ENCODE results near the gene CSRP1.

The CSRP1 gene

GRCh38 chr1:201515895-201516294 lies 9.0 kb upstream of the CSRP1 start:
- Histone ChIP-seq H3K27me3 (ENCODE audit: control insufficient read depth, low read length) (no peaks in the 10 kb centered on the region), H3K4me1 (ENCODE audit: control insufficient read depth, low read length) (peaks cover 20% of the 10 kb centered on the region), H3K4me2 (ENCODE audit: low read length) (no peak overlapping the region), H3K9me3 (ENCODE audit: control insufficient read depth, insufficient read depth, low read length) (no peaks in the 10 kb centered on the region), H3K27ac (ENCODE audit: low read depth, low read length) (no peak overlapping the region), H4K20me1 (ENCODE audit: control insufficient read depth, insufficient read depth, low read depth, low read length) (no peaks in the 10 kb centered on the region), H3K9me2 (replicated peaks; ENCODE audit: control insufficient read depth, low read length) (no peaks in the 10 kb centered on the region), H3K36me3 (ENCODE audit: control insufficient read depth, low read length) (no peaks in the 10 kb centered on the region), H3F3A (ENCODE audit: control insufficient read depth, insufficient read depth) (no peaks in the 10 kb centered on the region; the same call in 1 of the 2 replicates), H3K4me3 (ENCODE audit: low read length) (no peak overlapping the region), H3K79me2 (ENCODE audit: control insufficient read depth, low read length) (no peaks in the 10 kb centered on the region)
- TF ChIP-seq EZH2phosphoT487 (IDR thresholded peaks at IDR 0.05; ENCODE audit: borderline replicate concordance, low read length) (no peak), CTCF (IDR thresholded peaks at IDR 0.05; ENCODE audit: low read depth, low read length, poor library complexity, severe bottlenecking) (no peak)

- no peak overlapping the region for H3K4me3 ChIP-seq (ENCODE audit: low read length)
- peaks cover 27% of the 10 kb centered on the region for H3K4me1 ChIP-seq (ENCODE audit: control insufficient read depth, low read length)
- no peaks in the 10 kb centered on the region for H3K9me3 ChIP-seq (ENCODE audit: control insufficient read depth, insufficient read depth, low read length)
- no peaks in the 10 kb centered on the region for H3K79me2 ChIP-seq (ENCODE audit: control insufficient read depth, low read length)
- no peak overlapping the region for H3K4me2 ChIP-seq (ENCODE audit: low read length)
- TF ChIP-seq CTCF (IDR thresholded peaks at IDR 0.05; ENCODE audit: low read depth, low read length, poor library complexity, severe bottlenecking) (no peak), EZH2phosphoT487 (IDR thresholded peaks at IDR 0.05; ENCODE audit: borderline replicate concordance, low read length) (no peak)
- no peaks in the 10 kb centered on the region for H3K36me3 ChIP-seq (ENCODE audit: control insufficient read depth, low read length)
- H3K27me3 ChIP-seq (ENCODE audit: control insufficient read depth, low read length): no peaks in the 10 kb centered on the region
- H3F3A ChIP-seq (ENCODE audit: control insufficient read depth, insufficient read depth): no peaks in the 10 kb centered on the region; the same call in 1 of the 2 replicates
- no peaks in the 10 kb centered on the region for H3K9me2 ChIP-seq (replicated peaks; ENCODE audit: control insufficient read depth, low read length)
- H4K20me1 ChIP-seq (ENCODE audit: control insufficient read depth, insufficient read depth, low read depth, low read length): no peaks in the 10 kb centered on the region
- no peak overlapping the region for H3K27ac ChIP-seq (ENCODE audit: low read depth, low read length)
Measured at GRCh38 chr1:201515062-201515750, 8.3 kb upstream of the CSRP1 start.

GRCh38 chr1:201514466-201514865 lies 7.5 kb upstream of the CSRP1 start:
- TF ChIP-seq CTCF (IDR thresholded peaks at IDR 0.05; ENCODE audit: low read depth, low read length, poor library complexity, severe bottlenecking) (no peak), EZH2phosphoT487 (IDR thresholded peaks at IDR 0.05; ENCODE audit: borderline replicate concordance, low read length) (no peak)
- Histone ChIP-seq H3K79me2 (ENCODE audit: control insufficient read depth, low read length) (no peaks in the 10 kb centered on the region), H3K27ac (ENCODE audit: low read depth, low read length) (no peak overlapping the region), H3K4me1 (ENCODE audit: control insufficient read depth, low read length) (peaks cover 35% of the 10 kb centered on the region), H4K20me1 (ENCODE audit: control insufficient read depth, insufficient read depth, low read depth, low read length) (no peaks in the 10 kb centered on the region), H3K4me3 (ENCODE audit: low read length) (no peak overlapping the region), H3K27me3 (ENCODE audit: control insufficient read depth, low read length) (no peaks in the 10 kb centered on the region), H3K9me2 (replicated peaks; ENCODE audit: control insufficient read depth, low read length) (no peaks in the 10 kb centered on the region), H3K36me3 (ENCODE audit: control insufficient read depth, low read length) (no peaks in the 10 kb centered on the region), H3F3A (ENCODE audit: control insufficient read depth, insufficient read depth) (peaks cover 3% of the 10 kb centered on the region), H3K4me2 (ENCODE audit: low read length) (no peak overlapping the region), H3K9me3 (ENCODE audit: control insufficient read depth, insufficient read depth, low read length) (no peaks in the 10 kb centered on the region)
